OCI-LY3 (cell line): ENCODE data around the gene RPA1.
"Not testable (repeated sequence)": the region's sequence is repeated elsewhere in the genome, so short reads cannot be mapped to it uniquely, and the experiment has no call there.

Source experiments
- H2AFZ ChIP-seq: fragments of 200-600, 300-600 bp; shearing (Covaris generic); 2 replicates; pipeline ENCODE4 v1.6.0; 2014; ENCODE audit warnings: antibody characterized with exemption, low read depth, low read length
- H3K27ac ChIP-seq: fragments of 200-600, 300-600 bp; sonication (generic); 2 replicates; pipeline ENCODE4 v1.5.1; 2014; ENCODE audit warnings: mild to moderate bottlenecking, low read length, moderate library complexity, mixed read lengths
- H3K27me3 ChIP-seq: fragments of 200-600, 300-600 bp; sonication (generic); 2 replicates; pipeline ENCODE4 v1.6.1; 2014; ENCODE audit warnings: low read depth, low read length, mixed read lengths
- H3K36me3 ChIP-seq: fragments of 200-600, 300-600 bp; sonication (generic); replicated peaks from 2 replicates; pipeline ENCODE3; 2014; ENCODE audit warnings: low read depth, low read length, mixed read lengths
- H3K4me1 ChIP-seq: fragments of 300-600, 200-600 bp; sonication (generic); 2 replicates; pipeline ENCODE4 v1.6.1; 2014; ENCODE audit warnings: low read length, mixed read lengths
- H3K4me2 ChIP-seq: fragments of 200-600, 300-600 bp; sonication (generic); 2 replicates; pipeline ENCODE4 v1.6.1; 2014; ENCODE audit warnings: low read length, mixed read lengths
- H3K4me3 ChIP-seq: fragments of 300-600, 200-600 bp; sonication (generic); 2 replicates; pipeline ENCODE4 v1.5.1; 2014; ENCODE audit warnings: antibody characterized with exemption, mild to moderate bottlenecking, low read length, moderate library complexity
- H3K79me2 ChIP-seq: fragments of 300-600, 200-600 bp; shearing (Covaris generic); 2 replicates; pipeline ENCODE4 v1.6.1; 2014; ENCODE audit warnings: mild to moderate bottlenecking, low read length, mixed read lengths
- H3K9ac ChIP-seq: fragments of 300-600, 200-600 bp; shearing (Covaris generic); 2 replicates; pipeline ENCODE4 v1.6.0; 2014; ENCODE audit warnings: mild to moderate bottlenecking, low read length, moderate library complexity
- H3K9me3 ChIP-seq: fragments of 200-600, 300-600 bp; shearing (Covaris generic); 2 replicates; pipeline ENCODE4 v1.6.1; 2014; ENCODE audit warnings: low read length, mixed read lengths; ENCODE audit not compliant: insufficient read depth
- H4K20me1 ChIP-seq: fragments of 200-600, 300-600 bp; sonication (generic); 2 replicates; pipeline ENCODE4 v1.6.1; 2016; ENCODE audit warnings: low read length, mixed read lengths; ENCODE audit not compliant: insufficient read depth
- CTCF ChIP-seq: fragments of 200-600, 300-600 bp; sonication (generic); IDR thresholded peaks from 2 replicates; pipeline ENCODE4 v1.5.1; 2014; ENCODE audit warnings: antibody characterized with exemption, low read length, low read depth
- EZH2phosphoT487 ChIP-seq: fragments of 200-600 bp; shearing (Covaris generic); IDR thresholded peaks from 2 replicates; pipeline ENCODE4 v1.6.1; 2018; ENCODE audit warnings: antibody characterized with exemption, mixed run types, low read depth

RPA1 gene

DNA sequence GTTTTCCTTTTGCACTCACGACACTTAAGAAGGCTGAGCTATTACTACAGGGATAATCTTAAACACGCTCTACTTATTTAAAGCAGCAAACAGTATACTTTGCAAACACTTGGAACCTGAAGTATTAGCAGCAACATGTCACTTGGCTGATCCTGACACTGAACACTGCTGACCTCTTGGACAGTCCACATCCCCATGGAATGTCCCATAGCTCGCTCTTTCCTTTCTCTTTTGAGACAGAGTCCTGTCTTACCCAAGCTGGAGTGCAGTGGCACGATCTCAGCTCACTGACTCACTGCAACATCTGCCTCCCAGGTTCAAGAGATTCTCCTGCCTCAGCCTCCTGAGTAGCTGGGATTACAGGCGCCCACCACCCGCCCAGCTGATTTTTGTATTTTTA is 26.5 kb upstream of the RPA1 start:
- no peaks in the 10 kb centered on the region for H4K20me1 ChIP-seq
- H3K9me3 ChIP-seq, result no peaks in the 10 kb centered on the region
- no peaks in the 10 kb centered on the region for H3K4me1 ChIP-seq
- no peak overlapping the region for H3K4me2 ChIP-seq
- no peak for TF ChIP-seq EZH2phosphoT487
- no peak for TF ChIP-seq CTCF
- no peaks in the 10 kb centered on the region for H3K27me3 ChIP-seq
- no peaks in the 10 kb centered on the region for H3K79me2 ChIP-seq
- no peak overlapping the region for H3K9ac ChIP-seq
- no peak overlapping the region for H2AFZ ChIP-seq
- H3K36me3 ChIP-seq, result peaks cover 8% of the 10 kb centered on the region
- no peak overlapping the region for H3K27ac ChIP-seq
- H3K4me3 ChIP-seq, result no peak overlapping the region

GRCh38 chr17:1807890-1808289 is 21.9 kb upstream of the RPA1 start:
- H3K27me3 ChIP-seq, result no peaks in the 10 kb centered on the region
- H3K79me2 ChIP-seq, result no peaks in the 10 kb centered on the region
- no peaks in the 10 kb centered on the region for H3K36me3 ChIP-seq
- H2AFZ ChIP-seq, result no peak overlapping the region
- TF ChIP-seq EZH2phosphoT487 (no peak), CTCF (no peak)
- H3K4me3 ChIP-seq, result no peak overlapping the region
- H3K4me1 ChIP-seq, result no peaks in the 10 kb centered on the region
- no peak overlapping the region for H3K27ac ChIP-seq
- no peak overlapping the region for H3K4me2 ChIP-seq
- no peaks in the 10 kb centered on the region for H3K9me3 ChIP-seq
- H3K9ac ChIP-seq, result no peak overlapping the region
- H4K20me1 ChIP-seq, result no peaks in the 10 kb centered on the region

GRCh38 chr17:1808644-1809043 is 21.2 kb upstream of the RPA1 start:
- no peak overlapping the region for H3K4me2 ChIP-seq
- H3K27ac ChIP-seq, result no peak overlapping the region
- no peak overlapping the region for H2AFZ ChIP-seq
- H3K9me3 ChIP-seq, result no peaks in the 10 kb centered on the region
- TF ChIP-seq EZH2phosphoT487 (no peak), CTCF (no peak)
- H3K9ac ChIP-seq, result no peak overlapping the region
- no peak overlapping the region for H3K4me3 ChIP-seq
- H3K79me2 ChIP-seq, result no peaks in the 10 kb centered on the region
- no peaks in the 10 kb centered on the region for H4K20me1 ChIP-seq
- H3K4me1 ChIP-seq, result no peaks in the 10 kb centered on the region
- no peaks in the 10 kb centered on the region for H3K36me3 ChIP-seq
- H3K27me3 ChIP-seq, result no peaks in the 10 kb centered on the region

DNA sequence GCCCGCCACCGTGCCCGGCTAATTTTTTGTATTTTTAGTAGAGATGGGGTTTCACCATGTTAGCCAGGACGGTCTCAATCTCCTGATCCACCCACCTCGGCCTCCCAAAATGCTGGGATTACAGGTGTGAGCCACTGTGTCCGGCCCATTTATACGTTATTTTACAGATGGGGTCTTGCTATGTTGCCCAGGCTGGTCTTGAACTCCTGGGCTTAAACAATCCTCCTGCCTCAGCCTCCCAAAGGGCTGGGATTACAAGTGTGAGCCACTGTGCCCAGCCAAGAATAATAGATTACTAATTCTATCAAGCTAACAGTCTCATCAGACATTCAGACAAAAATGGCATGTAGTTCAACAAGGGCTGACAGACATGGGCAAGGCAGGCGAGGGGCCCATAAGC is 20.0 kb upstream of the RPA1 start:
- H3K9ac ChIP-seq, H3K4me3 ChIP-seq, H4K20me1 ChIP-seq, H3K79me2 ChIP-seq, H3K4me2 ChIP-seq, H2AFZ ChIP-seq, H3K4me1 ChIP-seq, H3K36me3 ChIP-seq, H3K9me3 ChIP-seq, H3K27ac ChIP-seq, H3K27me3 ChIP-seq: not testable (repeated sequence)

GRCh38 chr17:1810450-1811103 is 19.2 kb upstream of the RPA1 start:
- Histone ChIP-seq H3K9ac (no peak overlapping the region), H3K27ac (no peak overlapping the region), H3K9me3 (no peaks in the 10 kb centered on the region), H3K4me3 (no peak overlapping the region), H2AFZ (no peak overlapping the region), H3K79me2 (no peaks in the 10 kb centered on the region), H3K27me3 (no peaks in the 10 kb centered on the region), H3K4me2 (no peak overlapping the region), H4K20me1 (no peaks in the 10 kb centered on the region), H3K36me3 (no peaks in the 10 kb centered on the region), H3K4me1 (no peaks in the 10 kb centered on the region)
- TF ChIP-seq EZH2phosphoT487 (no peak), CTCF (no peak)
